ENCODE measurements around the gene PPP1R14B.

PPP1R14B gene

GRCh38 chr11:64223001-64223651, 23.6 kb downstream of the PPP1R14B start:
- no peak for DNase-seq (ENCODE audit: low read depth)
- H3K4me3 ChIP-seq (ENCODE audit: low read depth, low read length): no peak overlapping the region

- no peak for DNase-seq (ENCODE audit: low read depth)
- H3K4me3 ChIP-seq (ENCODE audit: low read depth, low read length): no peak overlapping the region
Observed at GRCh38 chr11:64222651-64223000, 24.1 kb downstream of the PPP1R14B start.

GRCh38 chr11:64220798-64221197, 25.9 kb downstream of the PPP1R14B start:
- no peak overlapping the region for H3K4me3 ChIP-seq (ENCODE audit: low read depth, low read length)
- DNase-seq (ENCODE audit: low read depth): no peak

GRCh38 chr11:64220271-64220670, 26.5 kb downstream of the PPP1R14B start:
- no peak overlapping the region for H3K4me3 ChIP-seq (ENCODE audit: low read depth, low read length)
- no peak for DNase-seq (ENCODE audit: low read depth)

- no peak overlapping the region for H3K4me3 ChIP-seq (ENCODE audit: low read depth, low read length)
- DNase-seq (ENCODE audit: low read depth): no peak
Observed at GRCh38 chr11:64219755-64220154, 27.0 kb downstream of the PPP1R14B start.

GRCh38 chr11:64219354-64219684, 27.4 kb downstream of the PPP1R14B start:
- no peak for DNase-seq (ENCODE audit: low read depth)
- no peak overlapping the region for H3K4me3 ChIP-seq (ENCODE audit: low read depth, low read length)

GRCh38 chr11:64218628-64219353, 28.0 kb downstream of the PPP1R14B start:
- no peak for DNase-seq (ENCODE audit: low read depth)
- no peak overlapping the region for H3K4me3 ChIP-seq (ENCODE audit: low read depth, low read length)

GRCh38 chr11:64216879-64217278, 29.9 kb downstream of the PPP1R14B start:
- DNase-seq (ENCODE audit: low read depth): no peak
- H3K4me3 ChIP-seq (ENCODE audit: low read depth, low read length): no peak overlapping the region

- H3K4me3 ChIP-seq (ENCODE audit: low read depth, low read length): no peak overlapping the region
- no peak for DNase-seq (ENCODE audit: low read depth)
Observed at GRCh38 chr11:64211181-64211872, 35.4 kb downstream of the PPP1R14B start.

GRCh38 chr11:64210301-64211020, 36.3 kb downstream of the PPP1R14B start:
- no peak overlapping the region for H3K4me3 ChIP-seq (ENCODE audit: low read depth, low read length)
- DNase-seq (ENCODE audit: low read depth): no peak

- no peak for DNase-seq (ENCODE audit: low read depth)
- no peak overlapping the region for H3K4me3 ChIP-seq (ENCODE audit: low read depth, low read length)
Observed at GRCh38 chr11:64209563-64209843, 37.2 kb downstream of the PPP1R14B start.

GRCh38 chr11:64208796-64209562, 37.8 kb downstream of the PPP1R14B start:
- H3K4me3 ChIP-seq (ENCODE audit: low read depth, low read length): no peak overlapping the region
- no peak for DNase-seq (ENCODE audit: low read depth)

- H3K4me3 ChIP-seq (ENCODE audit: low read depth, low read length): no peak overlapping the region
Observed at GRCh38 chr11:64208086-64208795, 38.5 kb downstream of the PPP1R14B start.

GRCh38 chr11:64207256-64208085, 39.3 kb downstream of the PPP1R14B start:
- DNase-seq (ENCODE audit: low read depth): peak; percentile 31
- H3K4me3 ChIP-seq (ENCODE audit: low read depth, low read length): no peak overlapping the region

More at GRCh38 chr11:64208086-64208795, 38.5 kb downstream of the PPP1R14B start:
- no peak for DNase-seq (ENCODE audit: low read depth)

GRCh38 chr11:64206457-64207255, 40.1 kb downstream of the PPP1R14B start, which contains the start of gene FERMT3:
TSS of gene FERMT3 (plus strand) at chr11:64206721. CDS start at chr11:64207365, 644 bp downstream.
- DNase-seq (ENCODE audit: low read depth): no peak
- no peak within 1 kb of the TSS for H3K4me3 ChIP-seq (ENCODE audit: low read depth, low read length)

GRCh38 chr11:64204464-64204989, 42.2 kb downstream of the PPP1R14B start:
- peak; percentile 91 for DNase-seq (ENCODE audit: low read depth)
- H3K4me3 ChIP-seq (ENCODE audit: low read depth, low read length): no peak overlapping the region

GRCh38 chr11:64204080-64204440, 42.7 kb downstream of the PPP1R14B start:
- no peak overlapping the region for H3K4me3 ChIP-seq (ENCODE audit: low read depth, low read length)
- no peak for DNase-seq (ENCODE audit: low read depth)

Measured in skeletal muscle cell (primary cell).